ENCODE measurements around the gene ATP23.

ATP23 gene

GRCh38 chr12:57941165-57941894 lies at the start of gene ATP23:
ATP23 (plus strand) TSS chr12:57941567; CDS start chr12:57941702, 135 bp downstream.
- DNase-seq, result peak; percentile 96

GRCh38 chr12:57892232-57892972 lies 49.0 kb upstream of the ATP23 start:
- DNase-seq, result no peak

GRCh38 chr12:57893431-57894353 lies 47.7 kb upstream of the ATP23 start:
- DNase-seq, result peak; percentile 48

GRCh38 chr12:57894399-57895292 lies 46.7 kb upstream of the ATP23 start:
- no peak for DNase-seq

- no peak for DNase-seq
Observed at GRCh38 chr12:57895389-57896114, 45.8 kb upstream of the ATP23 start.

GRCh38 chr12:57896115-57896433 lies 45.3 kb upstream of the ATP23 start:
- no peak for DNase-seq

GRCh38 chr12:57896434-57897201 lies 44.7 kb upstream of the ATP23 start:
- no peak for DNase-seq

- no peak for DNase-seq
Observed at GRCh38 chr12:57897286-57897974, 43.9 kb upstream of the ATP23 start.

GRCh38 chr12:57898308-57898970 lies 42.9 kb upstream of the ATP23 start:
- DNase-seq, result no peak

- no peak for DNase-seq
Observed at GRCh38 chr12:57899010-57899662, 42.2 kb upstream of the ATP23 start.

GRCh38 chr12:57902478-57902969 lies 38.8 kb upstream of the ATP23 start:
- no peak for DNase-seq

- no peak for DNase-seq
Observed at GRCh38 chr12:57904426-57904825, 36.9 kb upstream of the ATP23 start.

- peak; percentile 87 for DNase-seq
Observed at GRCh38 chr12:57904848-57905811, 36.2 kb upstream of the ATP23 start.

GRCh38 chr12:57905812-57906475 lies 35.4 kb upstream of the ATP23 start:
- no peak for DNase-seq

- DNase-seq, result no peak
Observed at GRCh38 chr12:57906821-57907220, 34.5 kb upstream of the ATP23 start.

GRCh38 chr12:57907281-57907680 lies 34.1 kb upstream of the ATP23 start:
- DNase-seq, result no peak

GRCh38 chr12:57908511-57908910 lies 32.9 kb upstream of the ATP23 start:
- no peak for DNase-seq

All from GF-D8 (cell line).